ENCODE results near the gene JMJD6.

JMJD6 gene

DNA sequence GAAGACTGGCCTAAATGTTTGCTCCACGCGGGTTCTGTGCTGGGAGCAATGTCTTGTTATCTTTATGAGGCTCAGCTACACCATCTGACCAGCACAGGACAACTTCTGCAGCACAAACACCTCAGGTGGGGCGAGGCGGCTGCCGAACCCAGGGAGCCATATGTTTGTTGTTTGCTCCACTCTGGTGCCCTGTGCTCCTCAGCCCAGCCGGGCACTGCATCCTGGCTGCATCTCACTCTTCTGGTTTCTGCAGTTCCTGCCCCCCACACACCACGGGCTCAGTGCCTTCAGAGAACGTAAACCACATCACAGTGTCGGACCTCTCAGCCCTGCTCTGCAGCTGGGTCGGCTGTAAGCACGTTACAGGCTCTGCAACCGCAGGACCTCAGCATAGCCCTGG is 48.1 kb downstream of the JMJD6 start:
- DNase-seq = no peak

- DNase-seq = no peak
These were observed 49.0 kb downstream of the JMJD6 start for GRCh38 chr17:76677406-76677805.

DNA sequence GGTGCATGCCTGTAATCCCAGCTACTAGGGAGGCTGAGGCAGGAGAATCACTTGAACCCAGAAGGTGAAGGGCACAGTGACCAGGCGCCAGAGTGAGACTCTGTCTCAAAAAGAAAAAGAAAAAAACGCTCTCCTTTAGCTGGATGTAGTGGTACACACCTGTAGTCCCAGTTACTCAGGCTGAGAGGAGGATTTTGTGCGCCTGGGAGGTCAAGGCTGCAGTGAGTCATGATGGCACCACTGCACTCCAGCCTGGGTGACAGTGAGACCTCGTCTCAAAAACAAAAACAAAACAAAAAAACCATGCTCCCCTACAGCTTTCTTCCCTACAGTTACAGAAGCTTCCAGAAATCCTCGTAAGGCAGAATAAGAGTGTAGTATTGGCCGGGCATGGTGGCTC is 49.8 kb downstream of the JMJD6 start:
- DNase-seq = no peak

- no peak for DNase-seq
These were observed 50.8 kb downstream of the JMJD6 start for GRCh38 chr17:76675648-76676047.

- no peak for DNase-seq
These were observed 51.8 kb downstream of the JMJD6 start for GRCh38 chr17:76674600-76674999.

DNA sequence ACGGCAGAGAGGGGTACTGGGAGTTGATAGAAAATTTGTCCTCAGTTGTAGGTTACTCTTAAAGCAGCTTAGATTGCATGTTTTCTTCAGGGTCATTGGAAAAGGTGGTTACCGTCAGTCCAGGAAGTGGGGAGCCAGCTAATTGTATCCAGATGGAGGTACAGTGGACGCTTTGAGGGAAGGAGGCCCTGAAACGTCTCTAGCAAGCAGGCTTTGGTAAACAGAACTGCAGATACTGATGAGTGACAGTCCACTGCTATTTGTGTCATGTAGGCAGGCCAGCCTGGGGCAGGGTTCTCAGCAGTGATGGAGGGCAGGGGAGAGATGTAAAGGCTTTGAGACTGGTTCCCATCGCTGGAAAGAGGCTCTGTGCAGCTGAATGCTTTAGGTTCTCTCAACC is 52.7 kb downstream of the JMJD6 start:
- no peak for DNase-seq

DNA sequence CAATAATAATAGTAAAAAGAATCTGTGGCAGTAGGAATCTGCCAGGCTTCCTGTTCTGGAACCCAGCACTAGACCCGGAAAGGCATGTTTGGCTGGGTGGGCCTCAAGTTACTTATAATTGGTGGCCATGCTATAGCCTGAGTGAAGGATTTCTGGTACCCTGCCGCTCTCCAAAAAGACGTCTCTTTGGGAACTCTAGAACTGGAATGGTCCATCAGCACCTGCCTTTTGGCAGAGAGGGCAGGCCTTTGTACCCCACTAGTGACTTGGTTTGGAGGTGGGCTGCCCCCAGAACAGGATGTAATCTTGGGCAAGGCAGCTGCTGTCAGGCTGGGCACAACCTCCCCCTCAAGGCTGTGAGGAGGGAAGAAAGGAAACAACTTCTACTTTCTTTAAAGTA is 53.5 kb downstream of the JMJD6 start:
- no peak for DNase-seq

- no peak for DNase-seq
These were observed 54.0 kb downstream of the JMJD6 start for GRCh38 chr17:76672270-76672851.

- DNase-seq = no peak
These were observed 54.5 kb downstream of the JMJD6 start for GRCh38 chr17:76671912-76672262.

GRCh38 chr17:76671123-76671911 is 55.1 kb downstream of the JMJD6 start:
- DNase-seq = peak; percentile 100

DNA sequence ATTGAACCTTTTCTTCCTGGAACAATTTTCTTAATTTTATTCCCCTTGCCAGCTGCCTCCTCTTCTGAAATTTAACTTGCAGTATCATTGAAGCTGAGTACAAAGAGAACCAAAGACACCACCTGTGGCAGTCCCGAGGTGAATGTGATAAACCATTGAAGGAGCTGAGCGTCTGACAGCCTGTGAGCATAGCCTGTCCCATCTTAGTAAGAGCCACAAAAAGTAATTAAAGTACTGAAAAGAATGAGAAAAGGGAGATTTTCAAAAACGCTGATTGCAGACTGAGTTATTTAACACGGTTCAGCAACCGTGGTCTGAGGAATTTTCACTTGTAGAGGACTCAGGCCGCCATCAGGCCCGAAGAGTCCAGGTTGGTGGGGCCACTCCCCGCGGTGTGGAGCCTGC is 55.7 kb downstream of the JMJD6 start:
- no peak for DNase-seq

DNA sequence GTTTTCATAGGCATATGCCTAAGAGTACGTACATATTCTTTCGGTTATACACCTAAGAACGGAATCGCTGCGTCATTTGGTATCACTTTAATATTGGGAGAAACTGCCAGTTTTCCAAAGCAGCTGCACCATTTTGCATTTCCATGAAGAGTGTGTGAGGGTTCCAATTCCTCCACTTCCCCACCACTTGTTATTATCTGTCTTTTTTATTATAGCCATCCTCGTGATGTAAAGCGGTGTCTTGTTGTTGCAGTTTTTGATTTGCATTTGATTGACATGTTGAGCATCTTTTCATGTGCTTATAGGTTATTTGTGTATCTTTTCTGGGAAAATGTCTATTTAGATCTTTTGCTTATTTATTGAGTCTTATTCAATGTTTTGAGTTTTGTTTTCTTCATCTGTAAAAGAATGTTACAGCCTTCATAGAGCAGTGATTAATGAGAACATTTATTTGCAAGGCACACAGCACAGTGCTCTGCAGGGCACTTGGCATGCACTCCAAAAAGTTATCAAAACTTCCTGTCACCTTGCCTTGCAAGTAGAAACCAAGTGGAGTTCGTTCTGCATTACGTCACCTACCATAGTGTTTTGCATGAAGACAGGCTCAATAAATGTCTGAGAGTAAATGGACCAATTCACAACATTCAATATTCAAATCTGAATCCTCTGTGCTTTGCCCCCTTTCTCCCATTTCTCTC is 56.2 kb downstream of the JMJD6 start:
- no peak for DNase-seq
